HCT116 (cell line): Measurements from ENCODE around the gene FBXO31. TPM values are rescaled to one million over a fixed set of nuclear protein-coding genes. Genes with fewer than 3 reads are reported as not detected.

ENCODE experiments used
- ATAC-seq: fragments of 200-7000 bp; cut with Tn5 transposase; 2 replicates; pipeline ENCODE4 v1.9.1; 2020; ENCODE audit warnings: mild to moderate bottlenecking, moderate library complexity
- BruUV-seq: library from RNA; stranded (reverse); fragments of 400-500 nt; replicated peaks from 2 replicates; lab custom pipeline; 2021; lab: Mats Ljungman, UMichigan
- CTCF ChIA-PET: fragments of 300-600 bp; sonication (Branson Sonifier 250); formaldehyde crosslinking; loops from one replicate; lab custom pipeline; 2021; ENCODE audit warnings: antibody characterized with exemption; lab: Charles Lee
- POLR2A ChIA-PET: fragments of 300-600, 350-600 bp; sonication (Branson Sonifier 250); formaldehyde crosslinking; loops from one replicate; lab custom pipeline; 2021; ENCODE audit warnings: antibody characterized with exemption; lab: Charles Lee
- RAD21 ChIA-PET, 2 experiments: fragments of 300-600 bp; sonication (Branson Sonifier 250); formaldehyde crosslinking; loops; one replicate each; lab custom pipeline; 2023; ENCODE audit warnings: low total read pairs in 2 of 2; ENCODE audit not compliant: uncharacterized antibody in 2 of 2, unreplicated experiment in 2 of 2, low non-redundant PET in 1 of 2; lab: Charles Lee
- DNase-seq: peaks from one replicate; pipeline ENCODE4 v3.0.0-alpha.2; 2010; ENCODE audit warnings: low read depth, low spot score
- H2AFZ ChIP-seq: fragments of 200-600 bp; shearing (Covaris generic), sonication (generic); 2 replicates; pipeline ENCODE4 v1.6.1; 2017; ENCODE audit warnings: low read depth, mixed run types, mixed read lengths, antibody characterized with exemption, low read length; ENCODE audit not compliant: poor library complexity, severe bottlenecking
- H3K27ac ChIP-seq: 2 replicates; pipeline ENCODE4 v1.5.1; 2012; ENCODE audit warnings: low read depth, low read length
- H3K27me3 ChIP-seq: fragments of 200-600 bp; sonication (generic); 2 replicates; pipeline ENCODE4 v1.6.1; 2016; ENCODE audit warnings: mixed run types, low read length, mixed read lengths; ENCODE audit not compliant: insufficient read depth
- H3K36me3 ChIP-seq, 2 experiments: fragments of 200-500 bp in 1 of 2; fragments of 200-600 bp in 1 of 2; sonication (Bioruptor generic) in 1 of 2; sonication (generic) in 1 of 2; 2 replicates each; pipeline versions ENCODE4 v1.5.1 to v1.6.1; 2014 to 2016; ENCODE audit warnings: low read length in 2 of 2, inconsistent platforms in 1 of 2, mixed read lengths in 1 of 2, mixed run types in 1 of 2; ENCODE audit not compliant: insufficient read depth in 2 of 2, control insufficient read depth in 1 of 2
- H3K4me1 ChIP-seq, 2 experiments: fragments of 200-600 bp in 1 of 2; sonication (generic) in 1 of 2; 2 replicates each; pipeline versions ENCODE4 v1.5.1 to v1.6.1; 2012 to 2017; ENCODE audit warnings: low read length in 2 of 2, inconsistent platforms in 1 of 2, mild to moderate bottlenecking in 1 of 2, mixed read lengths in 1 of 2, mixed run types in 1 of 2, moderate library complexity in 1 of 2; ENCODE audit not compliant: insufficient read depth in 2 of 2, control insufficient read depth in 1 of 2
- H3K4me2 ChIP-seq: fragments of 200-600 bp; sonication (generic); 2 replicates; pipeline ENCODE4 v1.6.1; 2017; ENCODE audit warnings: mixed run types, low read length, mixed read lengths
- H3K4me3 ChIP-seq, 2 experiments: fragments of 200-600 bp in 1 of 2; sonication (generic) in 1 of 2; replicated peaks in 1 of 2; 2 replicates each; pipeline ENCODE4 v1.5.1; 2011 to 2016; ENCODE audit warnings: low read length in 2 of 2, control low read depth in 1 of 2, low read depth in 1 of 2, mild to moderate bottlenecking in 1 of 2, mixed read lengths in 1 of 2, mixed run types in 1 of 2
- H3K79me2 ChIP-seq: fragments of 200-600 bp; sonication (generic); 2 replicates; pipeline ENCODE4 v1.6.1; 2017; ENCODE audit warnings: mild to moderate bottlenecking, mixed run types, low read length, moderate library complexity, mixed read lengths; ENCODE audit not compliant: insufficient read depth
- H3K9ac ChIP-seq: fragments of 200-600 bp; sonication (generic); 2 replicates; pipeline ENCODE4 v1.6.1; 2016; ENCODE audit warnings: low read length, mixed read lengths
- H3K9me2 ChIP-seq: fragments of 200-600 bp; sonication (generic), shearing (Covaris generic); 2 replicates; pipeline ENCODE4 v1.6.1; 2017; ENCODE audit warnings: mixed run types, mild to moderate bottlenecking, moderate library complexity; ENCODE audit not compliant: insufficient read depth
- H3K9me3 ChIP-seq, 2 experiments: fragments of 200-500 bp in 1 of 2; fragments of 200-600 bp in 1 of 2; sonication (Bioruptor generic) in 1 of 2; sonication (generic) in 1 of 2; 2 replicates each; pipeline ENCODE4 v1.6.1; 2014 to 2017; ENCODE audit warnings: low read length in 2 of 2, mixed read lengths in 2 of 2, inconsistent platforms in 1 of 2, low read depth in 1 of 2, mild to moderate bottlenecking in 1 of 2, mixed run types in 1 of 2, moderate library complexity in 1 of 2; ENCODE audit not compliant: control insufficient read depth in 1 of 2, insufficient read depth in 1 of 2
- H4K20me1 ChIP-seq: fragments of 200-600 bp; sonication (generic), shearing (Covaris generic); 2 replicates; pipeline ENCODE4 v1.6.1; 2017; ENCODE audit warnings: mixed run types, mild to moderate bottlenecking, moderate library complexity; ENCODE audit not compliant: insufficient read depth
- ATF3 ChIP-seq: IDR thresholded peaks from 2 replicates; pipeline ENCODE4 v1.6.1; 2012
- CBX3 ChIP-seq: IDR thresholded peaks from 2 replicates; pipeline ENCODE4 v1.6.1; 2012; ENCODE audit warnings: low read depth
- CEBPB ChIP-seq: IDR thresholded peaks from 2 replicates; pipeline ENCODE4 v1.6.1; 2012; ENCODE audit warnings: low read depth
- CTCF ChIP-seq, 3 experiments: fragments of 200-600 bp in 1 of 3; sonication (generic) in 1 of 3; IDR thresholded peaks in 2 of 3; conservative IDR thresholded peaks in 1 of 3; 2 replicates each; pipeline ENCODE4 v1.5.1; 2012 to 2017; ENCODE audit warnings: low read depth in 2 of 3, low read length in 2 of 3, antibody characterized with exemption in 1 of 3, borderline replicate concordance in 1 of 3, control low read depth in 1 of 3, mild to moderate bottlenecking in 1 of 3, mixed read lengths in 1 of 3, mixed run types in 1 of 3, moderate library complexity in 1 of 3; ENCODE audit not compliant: insufficient read depth in 1 of 3
- EGR1 ChIP-seq: IDR thresholded peaks from 2 replicates; pipeline ENCODE4 v1.6.1; 2012; ENCODE audit warnings: low read depth
- ELF1 ChIP-seq: IDR thresholded peaks from 2 replicates; pipeline ENCODE4 v1.6.1; 2012; ENCODE audit warnings: low read depth, borderline replicate concordance
- EZH2 ChIP-seq: fragments of 200-600 bp; sonication (generic); IDR thresholded peaks from 2 replicates; pipeline ENCODE4 v1.6.1; 2017; ENCODE audit warnings: antibody characterized with exemption, mixed run types
- EZH2phosphoT487 ChIP-seq: fragments of 200-600 bp; IDR thresholded peaks from 2 replicates; pipeline ENCODE4 v1.6.1; 2018; ENCODE audit warnings: antibody characterized with exemption, borderline replicate concordance
- FOSL1 ChIP-seq: IDR thresholded peaks from 2 replicates; pipeline ENCODE4 v1.6.1; 2012; ENCODE audit warnings: low read depth
- JUND ChIP-seq: IDR thresholded peaks from 2 replicates; pipeline ENCODE4 v1.6.1; 2012
- MAX ChIP-seq: IDR thresholded peaks from 2 replicates; pipeline ENCODE4 v1.6.1; 2012
- POLR2A ChIP-seq: IDR thresholded peaks from 2 replicates; pipeline ENCODE4 v1.7.0; 2011; ENCODE audit warnings: borderline replicate concordance; ENCODE audit not compliant: insufficient read depth, insufficient read length; ENCODE audit errors: extremely low read depth
- POLR2AphosphoS5 ChIP-seq: IDR thresholded peaks from 2 replicates; pipeline ENCODE4 v1.6.1; 2011; ENCODE audit warnings: mild to moderate bottlenecking, low read depth, low read length, moderate library complexity
- SP1 ChIP-seq: IDR thresholded peaks from 2 replicates; pipeline ENCODE4 v1.6.1; 2012; ENCODE audit warnings: low read depth
- SRF ChIP-seq: IDR thresholded peaks from 2 replicates; pipeline ENCODE4 v1.6.1; 2012; ENCODE audit warnings: low read depth
- YY1 ChIP-seq: IDR thresholded peaks from 2 replicates; pipeline ENCODE4 v1.6.1; 2011; ENCODE audit warnings: low read length, low read depth, moderate library complexity, mild to moderate bottlenecking; ENCODE audit not compliant: insufficient replicate concordance; ENCODE audit errors: extremely low read depth
- ZBTB33 ChIP-seq: IDR thresholded peaks from 2 replicates; pipeline ENCODE4 v1.6.1; 2011; ENCODE audit warnings: mild to moderate bottlenecking, low read length, moderate library complexity; ENCODE audit not compliant: insufficient replicate concordance; ENCODE audit errors: extremely low read depth
- ZFX ChIP-seq: fragments of 450-650 bp; IDR thresholded peaks from 2 replicates; pipeline ENCODE4 v1.6.1; 2017
- ZNF274 ChIP-seq: fragments of 200-500 bp; sonication (Bioruptor generic); IDR thresholded peaks from 2 replicates; pipeline ENCODE4 v1.6.1; 2014; ENCODE audit warnings: mild to moderate bottlenecking, low read depth, low read length, inconsistent platforms
- intact Hi-C: fragments of 100-400 bp; cut with micrococcal nuclease; formaldehyde crosslinking; loops from 2 replicates; pipeline ENCODE4 v1.10.0; 2022
- total RNA-seq: library from RNA; stranded (reverse); gene quantifications from one replicate; pipeline ENCODE4 v1.2.1, GENCODE V29; 2021; ENCODE audit not compliant: unreplicated experiment

The FBXO31 gene
- total RNA-seq, 1 experiment from 2014 or later, result 52.1 TPM

GRCh38 chr16:87316923-87317749, 66.4 kb downstream of the FBXO31 start, which contains the start of gene C16orf95:
TSS of gene C16orf95 (minus strand) at chr16:87317392. CDS start at chr16:87317242, 150 bp downstream.
- CTCF ChIA-PET, result interaction anchor here (0.7 to 2.5 kb wide), 5 partner anchors 19 to 319 kb away, joined by 3 to 12 read pairs (median 3); partner anchors contain the start of gene FBXO31
- POLR2A ChIA-PET, result interaction anchor here (0.7 to 1.5 kb wide), 5 partner anchors 47 to 552 kb away, joined by 3 to 8 read pairs (median 4); partner anchors contain the start of genes FBXO31 and SLC7A5
- no peaks in the 10 kb centered on the region for H4K20me1 ChIP-seq
- H3K9ac ChIP-seq, result peak within 1 kb of the TSS; percentile 96
- H3K79me2 ChIP-seq, result peaks cover 19% of the 10 kb centered on the region
- H3K9me2 ChIP-seq, result no peaks in the 10 kb centered on the region
- BruUV-seq, result TSS peak; percentile 87
- no peaks in the 10 kb centered on the region for H3K27me3 ChIP-seq
- peak within 1 kb of the TSS; percentile 73 to 99 for H3K4me3 ChIP-seq
- H3K4me2 ChIP-seq, result peak within 1 kb of the TSS; percentile 77
- no peaks in the 10 kb centered on the region for H3K9me3 ChIP-seq
- peak; percentile 88 for ATAC-seq
- peaks cover 0 to 4% of the 10 kb centered on the region in 2 experiments; a peak in 1 of 4 replicates for H3K36me3 ChIP-seq
- peaks cover 11 to 23% of the 10 kb centered on the region in 2 experiments; a peak in 3 of 4 replicates for H3K4me1 ChIP-seq
- RAD21 ChIA-PET, result no interaction called here
- peak; percentile 92 for DNase-seq
- intact Hi-C loops, result loop anchor here (2.0 to 5.0 kb wide), 2 partner anchors 65 to 320 kb away; partner anchors contain the start of gene FBXO31
- peak within 1 kb of the TSS; percentile 3 for H2AFZ ChIP-seq
- H3K27ac ChIP-seq, result peak within 1 kb of the TSS; percentile 87
- TF ChIP-seq POLR2A (peak; percentile 92), ELF1 (no peak), FOSL1 (no peak), ZFX (peak; percentile 93; the same call in 1 of the 2 replicates), SRF (no peak), YY1 (peak; percentile 67), CTCF (IDR thresholded peaks at IDR 0.05 in 2 of 3, conservative IDR thresholded peaks at IDR 0.05 in 1 of 3; ENCODE audit: borderline replicate concordance in 1 of 3, insufficient read depth in 1 of 3, low read depth in 2 of 3, low read length in 2 of 3) (peak in 2 of 3 experiments; percentile 75 to 78; a peak in 4 of 6 replicates), JUND (no peak), SP1 (no peak), EGR1 (no peak), EZH2phosphoT487 (no peak), CBX3 (no peak), POLR2AphosphoS5 (peak; percentile 93), EZH2 (no peak), ATF3 (no peak), CEBPB (no peak), ZNF274 (no peak), MAX (no peak), ZBTB33 (no peak)
